SK-N-MC (cell line): ENCODE results near the gene PIK3CB.

Experiments used
- EZH2 ChIP-seq: fragments of 200-600 bp; sonication (generic); IDR thresholded peaks from one replicate; pipeline ENCODE4 v1.6.1; 2017; ENCODE audit warnings: antibody characterized with exemption
- FOXP2 ChIP-seq: optimal IDR thresholded peaks from 2 replicates; pipeline ENCODE3; 2011; ENCODE audit warnings: mild to moderate bottlenecking, moderate library complexity; ENCODE audit not compliant: insufficient read depth; ENCODE audit errors: extremely low read length, control extremely low read depth
- POLR2AphosphoS5 ChIP-seq: IDR thresholded peaks from 2 replicates; pipeline ENCODE4 v1.6.1; 2012; ENCODE audit warnings: mild to moderate bottlenecking, low read depth, low read length, borderline replicate concordance

DNA sequence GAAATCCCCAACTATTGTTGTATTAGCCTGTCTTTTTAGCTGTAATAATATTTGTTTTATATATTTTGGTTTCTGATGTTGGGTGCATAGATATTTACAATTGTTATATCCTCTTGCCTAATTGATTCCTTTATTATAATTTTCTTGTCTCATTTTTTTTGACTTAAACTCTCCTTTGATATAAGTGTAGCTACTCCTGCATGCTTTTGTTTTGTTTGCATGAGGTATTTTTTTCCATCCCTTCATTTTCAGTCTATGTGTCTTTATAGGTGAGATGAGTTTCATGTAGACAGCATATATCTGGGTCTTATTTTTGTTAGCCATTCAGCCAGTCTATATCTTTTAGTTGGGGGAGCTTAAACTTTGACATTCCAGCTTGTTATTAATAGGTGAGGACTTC lies 188.7 kb downstream of the PIK3CB start:
- no peak for TF ChIP-seq EZH2
- no peak for TF ChIP-seq POLR2AphosphoS5
- no peak for TF ChIP-seq FOXP2
